Gastroesophageal sphincter (tissue), 3 donors: Measurements from ENCODE around the gene ERBB4.

ENCODE experiments used
- EP300 ChIP-seq: sonication (generic); formaldehyde crosslinking; IDR thresholded peaks from one replicate; pipeline ENCODE4 v1.6.1; 2017; ENCODE audit warnings: antibody characterized with exemption, mild to moderate bottlenecking
- POLR2A ChIP-seq, 2 donors: fragments of 450-650 bp; IDR thresholded peaks; one replicate each; pipeline ENCODE4 v1.6.1; 2017; ENCODE audit warnings: antibody characterized with exemption in 2 of 2, mild to moderate bottlenecking in 2 of 2, moderate library complexity in 1 of 2
- POLR2AphosphoS5 ChIP-seq: sonication (generic); formaldehyde crosslinking; IDR thresholded peaks from one replicate; pipeline ENCODE4 v1.6.1; 2017; ENCODE audit warnings: antibody characterized with exemption
- TF ChIP-seq, protein P1 (sequence below), 4 experiments: fragments of 200-600 bp in 2 of 4; fragments of 450-650 bp in 2 of 4; sonication (generic) in 1 of 4; IDR thresholded peaks; one replicate each; pipeline ENCODE4 v1.5.1; 2017 to 2019; ENCODE audit warnings: antibody characterized with exemption in 4 of 4, mild to moderate bottlenecking in 2 of 4, moderate library complexity in 2 of 4

- TF ChIP-seq, protein P1, sequence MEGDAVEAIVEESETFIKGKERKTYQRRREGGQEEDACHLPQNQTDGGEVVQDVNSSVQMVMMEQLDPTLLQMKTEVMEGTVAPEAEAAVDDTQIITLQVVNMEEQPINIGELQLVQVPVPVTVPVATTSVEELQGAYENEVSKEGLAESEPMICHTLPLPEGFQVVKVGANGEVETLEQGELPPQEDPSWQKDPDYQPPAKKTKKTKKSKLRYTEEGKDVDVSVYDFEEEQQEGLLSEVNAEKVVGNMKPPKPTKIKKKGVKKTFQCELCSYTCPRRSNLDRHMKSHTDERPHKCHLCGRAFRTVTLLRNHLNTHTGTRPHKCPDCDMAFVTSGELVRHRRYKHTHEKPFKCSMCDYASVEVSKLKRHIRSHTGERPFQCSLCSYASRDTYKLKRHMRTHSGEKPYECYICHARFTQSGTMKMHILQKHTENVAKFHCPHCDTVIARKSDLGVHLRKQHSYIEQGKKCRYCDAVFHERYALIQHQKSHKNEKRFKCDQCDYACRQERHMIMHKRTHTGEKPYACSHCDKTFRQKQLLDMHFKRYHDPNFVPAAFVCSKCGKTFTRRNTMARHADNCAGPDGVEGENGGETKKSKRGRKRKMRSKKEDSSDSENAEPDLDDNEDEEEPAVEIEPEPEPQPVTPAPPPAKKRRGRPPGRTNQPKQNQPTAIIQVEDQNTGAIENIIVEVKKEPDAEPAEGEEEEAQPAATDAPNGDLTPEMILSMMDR (IDR thresholded peaks at IDR 0.05) = no peak
- TF ChIP-seq EP300 (no peak), POLR2AphosphoS5 (no peak), POLR2A (IDR thresholded peaks at IDR 0.05) (no peak)
These were observed 1170.1 kb downstream of the ERBB4 start for GRCh38 chr2:211368467-211368866.
